SU-DHL-6 (cell line): ENCODE results near the gene NUDT21.

Experiments
- EZH2phosphoT487 ChIP-seq: fragments of 200-600 bp; sonication (generic), shearing (Covaris generic); conservative IDR thresholded peaks from 2 replicates; pipeline ENCODE4 v1.6.1; 2018; ENCODE audit warnings: mild to moderate bottlenecking, antibody characterized with exemption, low read length, moderate library complexity, mixed read lengths
- TF ChIP-seq, protein P1 (sequence below): fragments of 200-600 bp; sonication (generic); IDR thresholded peaks from one replicate; pipeline ENCODE4 v1.5.1; 2017; ENCODE audit warnings: antibody characterized with exemption, mild to moderate bottlenecking, low read length, moderate library complexity; ENCODE audit not compliant: insufficient read depth, poor library complexity, severe bottlenecking

DNA sequence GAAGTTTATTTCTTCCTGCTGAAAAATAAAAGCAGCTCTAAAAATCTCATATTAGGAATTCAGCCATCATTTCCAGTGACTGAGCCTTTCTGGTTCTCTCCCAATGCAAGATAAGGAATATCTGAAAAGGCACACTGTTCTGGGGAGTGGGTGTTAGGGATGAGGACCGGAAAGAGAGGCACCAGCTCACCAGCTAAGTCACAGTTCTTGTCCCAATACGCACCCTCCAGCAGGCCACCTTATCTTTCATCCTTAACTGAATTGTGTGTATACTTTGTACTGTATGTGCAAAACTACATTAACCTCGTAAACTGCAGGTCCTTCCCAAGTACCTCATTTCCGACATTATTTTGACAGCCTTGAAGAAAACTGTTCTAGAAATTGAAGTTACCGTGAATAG lies 36.8 kb downstream of the NUDT21 start:
- TF ChIP-seq, protein P1, sequence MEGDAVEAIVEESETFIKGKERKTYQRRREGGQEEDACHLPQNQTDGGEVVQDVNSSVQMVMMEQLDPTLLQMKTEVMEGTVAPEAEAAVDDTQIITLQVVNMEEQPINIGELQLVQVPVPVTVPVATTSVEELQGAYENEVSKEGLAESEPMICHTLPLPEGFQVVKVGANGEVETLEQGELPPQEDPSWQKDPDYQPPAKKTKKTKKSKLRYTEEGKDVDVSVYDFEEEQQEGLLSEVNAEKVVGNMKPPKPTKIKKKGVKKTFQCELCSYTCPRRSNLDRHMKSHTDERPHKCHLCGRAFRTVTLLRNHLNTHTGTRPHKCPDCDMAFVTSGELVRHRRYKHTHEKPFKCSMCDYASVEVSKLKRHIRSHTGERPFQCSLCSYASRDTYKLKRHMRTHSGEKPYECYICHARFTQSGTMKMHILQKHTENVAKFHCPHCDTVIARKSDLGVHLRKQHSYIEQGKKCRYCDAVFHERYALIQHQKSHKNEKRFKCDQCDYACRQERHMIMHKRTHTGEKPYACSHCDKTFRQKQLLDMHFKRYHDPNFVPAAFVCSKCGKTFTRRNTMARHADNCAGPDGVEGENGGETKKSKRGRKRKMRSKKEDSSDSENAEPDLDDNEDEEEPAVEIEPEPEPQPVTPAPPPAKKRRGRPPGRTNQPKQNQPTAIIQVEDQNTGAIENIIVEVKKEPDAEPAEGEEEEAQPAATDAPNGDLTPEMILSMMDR: no peak
- TF ChIP-seq EZH2phosphoT487: no peak
